C1 segment of cervical spinal cord (tissue), 14 donors: ENCODE data around the gene PLET1.

Experiments used
- DNase-seq, 14 donors: peaks; one replicate each; lab custom pipeline; 2025; lab: John Stamatoyannopoulos, UW

The PLET1 gene

DNA sequence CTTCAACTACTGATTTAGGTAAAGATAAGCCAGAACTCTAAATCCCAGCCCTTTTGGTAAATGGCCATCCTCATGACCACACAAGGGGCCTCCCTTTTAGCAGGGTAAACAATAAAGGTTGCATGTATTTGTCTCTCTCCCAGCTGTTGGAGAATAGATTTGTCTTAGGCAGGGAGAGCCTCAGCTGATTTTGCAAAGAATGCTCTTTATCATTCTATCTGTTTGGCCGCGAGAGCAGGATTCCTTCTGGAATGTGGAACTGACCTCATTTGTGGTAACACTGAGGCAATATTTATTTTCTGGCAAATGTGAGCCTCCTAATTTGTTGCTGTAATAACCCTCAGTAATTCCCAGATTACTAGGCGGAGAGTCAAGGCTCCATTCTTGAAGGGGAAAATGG, 19.2 kb downstream of the PLET1 start:
- no peak for DNase-seq

GRCh38 chr11:112238041-112238440, 22.6 kb downstream of the PLET1 start:
- DNase-seq, result no peak

DNA sequence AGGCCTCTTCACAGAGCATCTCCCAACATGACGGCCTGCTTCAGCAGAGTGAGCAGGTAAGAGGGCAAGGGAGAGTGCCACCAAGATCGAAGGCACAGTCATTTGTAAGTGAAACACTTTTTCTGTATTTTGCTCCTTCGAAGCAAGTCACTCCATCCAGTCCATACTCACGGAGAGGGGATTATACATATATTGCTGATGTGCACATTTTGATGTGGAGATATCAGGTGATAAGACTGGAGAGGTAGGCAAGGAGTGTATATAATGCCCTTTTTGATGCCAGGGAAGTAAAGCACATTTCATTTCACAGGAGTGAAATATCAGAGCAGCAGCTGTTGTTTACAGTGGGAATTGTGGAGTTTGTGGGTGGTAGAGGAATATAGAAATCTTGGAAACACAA, 23.2 kb downstream of the PLET1 start:
- DNase-seq, result no peak

- no peak for DNase-seq
These were observed 24.8 kb downstream of the PLET1 start for GRCh38 chr11:112235750-112236390.

DNA sequence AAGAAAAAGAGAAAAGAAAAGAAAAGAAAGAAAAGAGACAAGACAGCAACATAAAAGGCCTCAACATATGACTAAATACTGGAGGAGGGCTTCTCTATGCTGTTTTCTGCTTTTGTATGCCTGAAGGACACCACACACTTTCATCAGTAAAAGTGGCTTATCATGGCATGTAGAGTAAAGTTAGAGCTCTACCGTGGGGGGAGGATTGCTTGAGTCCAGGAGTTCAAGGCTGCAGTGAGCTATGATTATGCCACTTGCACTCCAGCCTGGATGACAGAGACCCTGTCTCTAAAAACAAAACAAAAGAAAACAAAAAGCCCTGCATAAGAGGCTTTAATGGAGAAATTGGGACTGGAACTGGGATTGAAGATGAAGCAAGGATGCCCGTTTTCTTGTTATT, 28.7 kb downstream of the PLET1 start:
- DNase-seq, result no peak

GRCh38 chr11:112229746-112230433, 30.8 kb downstream of the PLET1 start:
- DNase-seq, result no peak

- DNase-seq, result no peak
These were observed 31.5 kb downstream of the PLET1 start for GRCh38 chr11:112229159-112229558.

DNA sequence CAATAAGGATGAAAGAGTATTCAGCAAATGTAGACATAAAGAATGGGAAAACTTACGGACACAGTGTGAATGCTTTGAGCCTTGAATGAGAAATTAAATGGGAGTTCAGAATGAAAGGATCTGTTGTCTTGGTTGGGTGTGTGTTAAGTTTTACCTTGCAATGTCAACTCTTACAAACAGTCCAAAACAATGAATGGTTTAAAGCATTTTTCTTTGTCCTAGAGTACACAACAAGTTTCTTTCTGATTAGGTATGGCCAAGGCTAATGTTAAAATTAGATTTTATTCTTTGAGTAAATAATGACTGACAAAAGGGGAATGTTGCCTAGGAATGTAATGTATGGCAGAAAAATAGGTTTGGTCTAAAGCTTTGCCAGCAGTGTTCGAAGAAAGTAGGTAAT, 32.0 kb downstream of the PLET1 start:
- no peak for DNase-seq

GRCh38 chr11:112227471-112227870, 33.2 kb downstream of the PLET1 start:
- peak in 1 of 14 donors; percentile 57 for DNase-seq

GRCh38 chr11:112226831-112227401, 33.7 kb downstream of the PLET1 start:
- peak in 7 of 14 donors; percentile 16 to 75 (median 34) for DNase-seq

DNA sequence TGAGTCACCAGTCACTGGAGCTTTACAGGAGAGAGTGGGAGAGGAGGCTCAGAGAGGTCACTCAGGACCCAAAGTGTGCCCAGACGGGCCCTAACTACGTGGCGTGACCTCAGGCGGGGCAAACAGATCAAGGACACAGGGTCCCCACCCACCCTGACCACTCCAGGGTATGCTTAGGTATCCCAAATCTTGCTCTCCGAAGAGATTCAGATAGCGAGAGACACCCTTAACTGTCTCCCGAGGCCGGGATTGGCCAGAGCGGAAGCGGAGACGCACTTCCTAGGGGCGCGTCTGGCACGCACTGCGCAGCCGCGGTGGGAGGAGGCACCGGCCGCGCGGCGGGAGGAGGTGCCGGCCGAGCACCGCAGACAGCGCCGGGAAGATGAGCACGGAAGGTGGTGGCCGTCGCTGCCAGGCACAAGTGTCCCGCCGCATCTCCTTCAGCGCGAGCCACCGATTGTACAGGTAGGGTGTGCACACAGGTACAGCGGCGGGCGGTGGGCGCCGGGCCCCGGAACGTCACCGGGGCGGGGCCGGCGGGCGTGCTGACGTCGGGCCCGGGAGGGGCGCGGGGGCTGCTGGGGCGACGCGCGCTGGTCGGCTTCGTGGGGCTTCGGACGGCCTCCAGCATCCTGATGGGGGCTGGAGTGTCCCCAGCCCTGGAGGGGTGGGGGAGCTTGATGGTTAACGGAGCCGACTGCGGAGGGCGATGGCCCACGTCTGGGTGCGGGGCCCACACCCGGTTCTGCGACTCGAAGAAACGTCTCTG, 34.4 kb downstream of the PLET1 start, which contains the start of gene PTS:
Gene PTS, plus strand, starts transcription at position 367 of the 769 bp plus-strand sequence. Its CDS starts 16 bp downstream, at position 383.
- DNase-seq, result peak; percentile 44 to 98 (median 90)

DNA sequence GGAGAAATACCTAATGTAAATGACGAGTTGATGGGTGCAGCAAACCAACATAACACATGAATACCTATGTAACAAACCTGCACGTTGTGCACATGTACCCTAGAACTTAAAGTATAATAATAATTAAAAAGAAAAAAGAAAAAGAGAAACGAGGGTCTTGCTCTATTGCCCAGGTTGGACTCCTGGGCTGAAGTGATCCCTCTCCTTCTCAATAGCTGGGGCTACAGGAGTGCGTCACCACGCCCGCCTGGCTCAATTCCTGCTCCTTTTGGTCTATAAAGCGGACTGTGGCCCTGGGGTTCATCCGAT, 35.0 kb downstream of the PLET1 start:
- no peak for DNase-seq

- no peak for DNase-seq
These were observed 36.7 kb downstream of the PLET1 start for GRCh38 chr11:112223754-112224532.

GRCh38 chr11:112223121-112223520, 37.5 kb downstream of the PLET1 start:
- DNase-seq, result no peak

DNA sequence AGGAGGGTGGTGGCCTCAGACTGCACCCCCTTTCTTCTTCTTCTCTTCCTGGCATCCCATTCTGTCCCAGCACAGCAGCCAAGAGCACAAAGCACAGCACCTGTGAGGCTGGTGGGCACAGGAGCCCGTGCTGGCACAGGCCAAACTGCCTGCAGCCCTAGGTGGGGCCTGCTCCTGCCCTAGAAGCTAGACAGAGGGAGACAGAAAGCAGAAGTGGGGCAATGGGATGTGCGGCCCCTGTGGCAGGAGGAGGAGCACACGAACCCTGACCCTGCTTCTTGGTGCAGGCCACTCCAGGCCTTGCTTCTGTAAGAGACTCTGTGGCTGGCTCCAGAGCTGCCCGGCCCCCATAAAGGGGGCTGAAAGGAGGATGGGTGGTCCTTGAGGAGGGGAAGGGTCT, 38.4 kb downstream of the PLET1 start:
- no peak for DNase-seq

DNA sequence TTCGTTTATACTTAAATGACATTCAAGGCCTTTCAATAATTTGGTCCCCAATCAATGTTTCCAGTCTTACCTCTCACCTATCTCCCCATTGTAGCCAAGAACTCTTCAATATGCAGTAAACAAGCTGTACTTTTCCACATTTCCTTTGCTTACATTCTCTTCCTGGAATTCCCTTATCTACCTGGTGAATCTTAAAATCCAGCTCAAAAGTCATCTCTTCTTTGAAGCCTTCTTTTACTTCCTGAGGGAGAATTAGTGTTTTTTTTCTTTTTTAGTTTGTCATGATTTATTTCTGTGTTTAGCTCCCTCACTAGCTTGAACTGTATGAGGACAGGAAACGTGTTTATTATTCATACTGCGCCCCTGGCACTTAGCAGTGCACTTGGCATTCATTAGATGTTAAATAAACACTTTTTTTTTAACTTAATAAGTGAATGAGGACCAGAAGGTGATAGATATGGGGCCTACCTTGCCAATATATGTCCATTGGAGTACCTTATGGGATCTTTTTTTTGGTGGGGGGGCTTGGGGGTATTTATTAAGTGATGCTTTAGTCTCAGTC, 39.3 kb downstream of the PLET1 start:
- DNase-seq, result no peak

DNA sequence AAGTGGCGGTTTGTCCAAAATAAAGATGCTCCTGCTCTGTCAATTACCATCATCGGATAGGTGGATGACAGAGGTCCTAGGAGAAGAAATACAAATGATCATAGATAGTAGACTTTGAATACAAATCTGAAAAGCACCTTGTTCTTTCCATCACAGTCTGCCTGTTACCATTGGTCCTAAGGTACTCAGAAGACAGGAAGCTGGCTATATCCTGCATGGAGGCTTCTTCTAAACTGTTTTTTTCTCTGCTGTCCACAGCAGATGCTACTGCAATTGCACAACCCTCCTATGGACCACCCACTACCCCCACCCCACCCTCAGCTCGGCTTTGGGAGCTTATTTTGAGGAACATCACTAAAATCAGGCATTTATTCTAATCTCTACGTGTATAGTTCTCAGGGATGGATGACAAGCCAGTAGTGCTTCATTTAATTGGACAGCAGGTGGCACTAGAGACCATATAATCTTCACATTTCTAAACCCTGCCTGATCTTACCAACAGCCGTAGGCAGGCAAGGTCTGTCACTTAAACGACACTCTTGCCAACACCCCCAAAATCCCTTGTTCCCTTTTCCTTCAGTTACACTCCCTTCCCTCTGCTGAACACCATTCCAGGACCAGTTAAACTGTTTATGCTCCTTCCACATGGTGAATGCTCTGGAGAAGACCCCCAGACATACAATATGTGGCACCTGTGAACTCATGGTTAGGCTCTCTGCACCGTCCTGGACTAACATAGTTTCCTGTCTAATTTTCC, 41.0 kb downstream of the PLET1 start:
- peak in 11 of 14 donors; percentile 5 to 54 (median 16) for DNase-seq

DNA sequence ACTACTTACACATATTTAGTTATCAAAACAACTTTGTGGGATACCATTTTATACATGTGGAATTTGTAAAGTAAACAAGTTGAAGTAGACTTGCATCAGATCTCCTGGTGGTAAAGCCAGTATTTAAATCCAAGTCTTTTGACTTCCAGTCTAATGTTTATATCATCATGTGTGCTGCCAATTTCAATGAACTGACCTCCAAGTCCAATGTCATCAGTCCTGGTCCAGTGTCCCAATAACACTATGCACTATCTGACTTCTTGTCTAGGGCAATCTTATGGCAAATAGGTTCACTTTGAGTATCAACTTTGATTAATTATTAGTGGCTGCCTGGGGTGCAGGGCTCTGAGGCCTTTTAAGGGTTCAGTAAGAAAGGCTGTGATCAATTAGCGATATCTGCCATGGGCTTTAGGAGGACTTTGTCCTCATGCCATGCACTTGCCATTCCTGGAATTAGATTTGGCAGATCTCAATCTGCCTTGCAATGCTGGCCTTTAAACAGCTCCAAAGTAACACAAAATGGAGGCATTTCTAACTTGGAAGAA, 44.0 kb downstream of the PLET1 start:
- no peak for DNase-seq

DNA sequence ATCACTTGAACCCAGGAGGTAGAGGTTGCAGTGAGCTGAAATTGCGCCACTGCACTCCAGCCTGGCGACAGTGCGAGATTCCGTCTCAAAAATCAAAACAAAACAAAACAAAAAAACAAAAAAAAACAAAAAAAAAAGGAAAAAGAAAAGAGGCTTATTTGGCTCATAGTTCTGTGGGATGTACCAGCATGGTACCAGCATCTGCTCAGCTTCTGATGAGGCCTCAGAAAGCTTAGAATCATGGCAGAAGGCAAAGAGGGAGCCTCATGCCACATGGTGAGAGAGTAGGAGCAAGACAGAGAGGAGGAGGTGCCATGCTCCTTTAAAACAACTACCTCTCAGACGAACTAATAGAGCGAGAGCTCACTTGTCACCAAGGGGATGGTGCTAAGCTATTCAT, 45.0 kb downstream of the PLET1 start:
- no peak for DNase-seq

DNA sequence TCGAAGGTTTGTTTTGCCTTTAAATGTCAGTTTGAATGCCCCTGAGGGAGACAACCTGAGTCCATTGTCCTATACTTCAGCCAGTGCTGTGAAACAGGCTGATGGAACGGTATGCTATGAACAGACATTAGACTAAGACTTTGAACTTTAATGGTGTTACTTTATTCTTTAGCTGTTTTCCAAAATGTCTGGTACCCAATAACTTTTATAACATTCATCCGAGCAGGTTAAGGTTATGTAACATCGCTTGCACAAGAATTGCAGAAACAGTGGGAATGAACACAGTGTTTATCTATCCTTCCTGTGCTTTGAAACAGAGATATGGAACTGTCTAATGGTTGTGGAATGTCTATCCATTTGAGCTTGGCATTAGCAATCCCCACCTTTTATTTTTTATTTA, 46.9 kb downstream of the PLET1 start:
- DNase-seq, result no peak
